Skeletal muscle cell (primary cell): Measurements from ENCODE around the gene MYRIP.
A peak's percentile ranks its signal among the peaks of the same experiment; 100 is the strongest.

Source experiments
- DNase-seq: peaks from one replicate; pipeline ENCODE4 v3.0.0-alpha.2; 2010; ENCODE audit warnings: low read depth
- H3K4me3 ChIP-seq: 2 replicates; pipeline ENCODE4 v1.5.1; 2011; ENCODE audit warnings: low read depth, mild to moderate bottlenecking, control low read depth, low read length, moderate library complexity

Gene MYRIP

GRCh38 chr3:39882111-39882510 is 72.7 kb downstream of the MYRIP start:
- no peak overlapping the region for H3K4me3 ChIP-seq
- DNase-seq = no peak

DNA sequence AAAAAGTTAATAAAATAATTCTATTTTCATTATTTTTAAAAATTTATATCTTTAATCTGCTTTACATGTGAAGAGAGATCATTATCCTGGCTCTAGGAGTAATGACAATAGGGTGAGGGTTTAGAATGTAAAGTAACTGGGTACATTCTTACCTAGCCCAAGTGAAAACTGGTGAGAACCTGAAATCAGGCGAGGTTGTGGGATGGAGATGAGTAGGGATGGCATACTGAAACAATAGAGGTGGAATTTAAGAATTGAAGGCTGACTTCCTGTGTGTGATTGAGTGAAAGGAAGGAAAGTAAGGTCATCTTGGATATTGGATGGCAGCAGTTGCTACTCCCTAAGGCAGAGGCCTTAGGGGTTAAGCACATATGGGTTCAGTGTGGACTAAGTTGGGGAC is 82.7 kb downstream of the MYRIP start:
- H3K4me3 ChIP-seq = no peak overlapping the region
- DNase-seq = no peak

- no peak for DNase-seq
- no peak overlapping the region for H3K4me3 ChIP-seq
Observed at GRCh38 chr3:39896184-39896583, 86.8 kb downstream of the MYRIP start.

DNA sequence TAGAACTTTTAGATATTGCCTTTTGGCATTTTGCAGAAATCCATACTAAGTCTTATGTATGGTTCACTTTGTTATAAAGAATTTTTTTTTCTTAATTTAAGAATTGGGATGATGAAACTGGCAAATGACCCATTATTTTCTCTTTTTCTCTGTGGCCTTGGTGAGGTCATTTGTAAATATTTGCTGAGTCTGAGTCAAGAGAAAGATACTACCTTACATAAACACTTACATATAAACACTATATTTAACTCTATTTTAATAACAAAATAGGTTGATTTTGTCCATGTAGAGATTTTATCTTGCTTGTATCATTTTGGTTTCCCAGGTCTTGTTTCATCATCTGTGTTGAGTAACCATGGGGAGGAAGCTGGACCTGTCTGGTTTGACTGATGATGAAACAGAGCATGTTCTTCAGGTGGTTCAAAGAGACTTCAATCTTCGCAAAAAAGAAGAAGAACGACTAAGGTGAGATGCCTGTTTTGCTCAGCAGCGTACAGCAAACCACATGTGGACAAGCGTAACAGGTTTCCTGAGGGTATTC is 91.1 kb downstream of the MYRIP start:
- no peak overlapping the region for H3K4me3 ChIP-seq
- no peak for DNase-seq

DNA sequence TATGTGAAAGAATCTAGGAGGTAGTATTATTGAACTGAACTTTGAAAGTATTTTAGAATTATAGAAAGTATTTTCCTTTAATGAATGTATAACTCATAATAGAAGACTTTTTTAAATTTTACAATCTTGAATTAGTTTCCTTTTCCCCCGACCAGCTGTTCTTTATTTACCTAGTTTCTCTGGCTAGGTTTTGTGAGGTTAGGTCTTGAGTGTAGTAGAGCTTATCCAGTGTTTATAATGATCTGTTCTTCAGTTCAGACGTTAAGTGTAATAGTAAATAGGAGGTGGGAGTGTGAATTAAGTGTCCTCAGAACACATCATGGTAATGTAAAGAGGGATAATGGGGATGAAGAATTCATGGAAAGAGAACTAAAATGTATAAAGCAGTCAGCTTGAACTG is 93.8 kb downstream of the MYRIP start:
- H3K4me3 ChIP-seq = no peak overlapping the region
- no peak for DNase-seq

- no peak for DNase-seq
- H3K4me3 ChIP-seq = no peak overlapping the region
Observed at GRCh38 chr3:39905788-39906187, 96.4 kb downstream of the MYRIP start.

DNA sequence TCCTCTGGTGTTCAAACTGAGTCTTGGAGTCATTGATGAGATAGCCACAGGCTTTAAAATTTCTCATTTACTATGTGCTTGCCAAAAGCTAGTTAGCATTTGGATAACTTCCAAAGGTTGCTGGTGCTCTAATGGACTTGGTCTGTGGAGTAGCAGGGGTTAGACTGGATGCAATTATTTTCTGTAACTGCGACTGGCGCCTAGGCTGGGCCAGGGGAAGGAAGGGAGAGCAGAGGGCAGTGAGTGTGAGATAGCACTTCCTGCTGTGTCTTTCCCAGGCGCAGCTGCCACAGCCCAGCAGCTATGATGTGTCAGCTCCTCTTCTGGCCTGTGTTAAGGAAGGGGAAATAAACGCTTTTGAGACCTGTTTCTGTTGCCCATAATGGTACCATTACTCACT is 98.6 kb downstream of the MYRIP start:
- H3K4me3 ChIP-seq = no peak overlapping the region
- DNase-seq = peak; percentile 16

DNA sequence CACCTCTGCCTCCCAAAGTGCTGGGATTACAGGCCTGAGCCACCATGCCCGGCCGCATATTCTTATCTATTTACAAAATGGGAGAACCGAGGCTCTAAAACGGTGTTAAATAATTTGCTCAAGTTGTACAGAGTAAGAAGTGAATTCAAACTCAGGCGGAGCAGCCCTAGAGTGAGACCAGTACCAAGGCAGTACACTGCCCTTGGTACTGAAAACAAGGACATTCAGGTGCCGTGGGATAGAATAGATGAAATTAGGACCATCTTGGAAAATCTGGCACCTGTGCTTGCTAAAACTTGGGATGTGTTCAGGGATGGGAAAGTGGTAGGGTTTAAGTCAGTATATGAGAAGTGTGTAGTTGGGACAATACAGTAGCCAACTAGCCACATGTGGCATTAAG is 100.7 kb downstream of the MYRIP start:
- DNase-seq = no peak
- no peak overlapping the region for H3K4me3 ChIP-seq

- no peak overlapping the region for H3K4me3 ChIP-seq
- no peak for DNase-seq
Observed at GRCh38 chr3:39910826-39911464, 101.5 kb downstream of the MYRIP start.

DNA sequence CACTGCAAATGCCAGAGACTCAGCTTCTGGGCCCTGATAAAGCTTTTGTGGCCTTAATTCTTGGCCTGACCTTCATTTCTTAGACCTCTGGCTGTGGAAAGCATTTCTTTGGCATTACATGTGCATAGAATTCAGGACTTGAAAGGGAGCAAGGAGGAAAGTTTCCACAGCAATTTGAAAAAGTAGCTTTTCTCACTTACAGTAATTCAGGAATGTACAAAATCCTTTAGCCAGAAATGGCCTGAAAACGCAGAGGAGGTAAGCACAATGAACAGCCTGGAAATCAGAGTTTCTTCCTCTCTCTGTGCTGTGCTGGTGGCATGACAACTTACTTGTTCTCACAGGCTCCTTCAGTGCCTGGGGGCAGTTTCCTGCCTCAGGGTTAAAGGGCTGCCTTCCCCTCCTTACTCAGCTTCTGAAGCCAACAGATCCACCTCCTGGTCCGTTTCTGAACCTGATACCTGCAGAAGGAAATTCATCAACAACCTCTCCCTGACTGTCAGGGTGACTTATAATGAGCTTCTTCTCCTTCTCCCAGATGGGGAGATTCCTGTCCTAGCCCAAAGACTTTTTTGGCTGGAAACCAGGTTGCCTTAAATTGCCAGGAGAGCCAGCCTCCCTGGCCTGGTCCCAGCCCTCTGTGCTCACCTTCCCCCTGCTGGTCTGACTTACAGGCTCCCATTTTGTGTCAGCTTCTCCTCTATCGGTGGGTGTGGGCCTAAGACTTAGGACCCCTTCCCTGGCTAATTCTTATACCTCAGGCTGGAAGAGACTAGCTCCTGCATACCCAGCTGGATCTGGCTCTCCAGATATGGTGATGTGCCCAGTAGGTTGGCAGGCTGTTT is 102.3 kb downstream of the MYRIP start:
- H3K4me3 ChIP-seq = no peak overlapping the region
- no peak for DNase-seq

- no peak overlapping the region for H3K4me3 ChIP-seq
- DNase-seq = no peak
Observed at GRCh38 chr3:39915027-39915426, 105.6 kb downstream of the MYRIP start.

DNA sequence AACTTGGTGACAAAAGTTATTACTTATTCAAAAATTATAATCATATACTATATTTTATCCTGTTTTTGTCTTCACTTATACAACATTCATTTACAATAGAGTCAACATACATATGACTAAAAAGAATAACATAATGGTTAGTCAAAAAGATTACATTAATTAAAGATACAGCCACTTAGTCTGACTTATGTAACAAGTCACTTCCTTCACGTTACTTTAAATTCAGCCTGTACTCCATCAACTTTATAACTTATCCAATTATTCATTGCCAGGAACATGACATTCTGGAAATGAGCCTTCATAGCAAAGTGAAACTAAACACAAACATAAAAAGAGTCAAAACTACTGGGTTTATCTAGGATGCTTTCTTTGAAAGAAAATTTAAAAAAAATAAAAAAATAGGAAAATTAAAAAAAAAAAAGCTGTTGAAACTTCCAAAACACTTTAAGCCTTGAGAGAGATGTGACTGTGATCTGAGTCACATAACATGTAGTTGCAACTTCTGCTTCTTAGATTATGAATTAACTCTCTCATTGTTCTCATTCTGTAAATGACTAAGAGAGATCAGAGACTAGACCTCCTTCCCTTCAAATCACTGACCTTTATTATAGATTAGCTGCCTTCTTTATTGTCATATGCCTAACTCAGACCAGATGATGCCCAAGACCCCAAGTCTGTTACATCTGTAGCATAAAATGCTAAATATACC is 107.8 kb downstream of the MYRIP start:
- DNase-seq = no peak

GRCh38 chr3:39919281-39919680 is 109.9 kb downstream of the MYRIP start:
- no peak overlapping the region for H3K4me3 ChIP-seq
- no peak for DNase-seq

More for the DNA sequence above, 107.8 kb downstream of the MYRIP start:
- no peak overlapping the region for H3K4me3 ChIP-seq

GRCh38 chr3:39920271-39920670 is 110.9 kb downstream of the MYRIP start:
- no peak for DNase-seq

GRCh38 chr3:39927479-39927878 is 118.1 kb downstream of the MYRIP start:
- no peak for DNase-seq
- no peak overlapping the region for H3K4me3 ChIP-seq

More at GRCh38 chr3:39920271-39920670, 110.9 kb downstream of the MYRIP start:
- no peak overlapping the region for H3K4me3 ChIP-seq

- H3K4me3 ChIP-seq = no peak overlapping the region
- no peak for DNase-seq
Observed at GRCh38 chr3:39933986-39934693, 124.7 kb downstream of the MYRIP start.

DNA sequence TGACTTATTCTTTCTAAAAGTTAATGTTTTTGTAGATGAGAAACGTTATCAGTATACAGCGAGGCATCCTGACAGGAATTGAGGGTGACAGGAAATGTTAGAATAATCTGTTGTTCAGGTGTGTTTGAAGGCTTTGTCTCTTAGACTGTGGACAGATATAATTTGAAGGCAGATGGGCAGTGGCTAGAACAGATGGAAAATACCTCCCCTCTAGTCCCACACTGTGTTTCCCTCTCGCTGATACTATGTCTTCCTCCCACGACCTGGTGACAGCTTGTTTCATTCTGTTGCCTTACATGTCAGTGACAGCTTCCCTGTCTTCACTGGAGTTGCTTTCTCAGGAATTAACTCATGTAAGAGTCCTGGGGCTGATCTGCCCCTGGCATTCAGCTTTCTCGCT is 125.3 kb downstream of the MYRIP start:
- DNase-seq = no peak
- no peak overlapping the region for H3K4me3 ChIP-seq

- no peak for DNase-seq
- no peak overlapping the region for H3K4me3 ChIP-seq
Observed at GRCh38 chr3:39935261-39935660, 125.9 kb downstream of the MYRIP start.

DNA sequence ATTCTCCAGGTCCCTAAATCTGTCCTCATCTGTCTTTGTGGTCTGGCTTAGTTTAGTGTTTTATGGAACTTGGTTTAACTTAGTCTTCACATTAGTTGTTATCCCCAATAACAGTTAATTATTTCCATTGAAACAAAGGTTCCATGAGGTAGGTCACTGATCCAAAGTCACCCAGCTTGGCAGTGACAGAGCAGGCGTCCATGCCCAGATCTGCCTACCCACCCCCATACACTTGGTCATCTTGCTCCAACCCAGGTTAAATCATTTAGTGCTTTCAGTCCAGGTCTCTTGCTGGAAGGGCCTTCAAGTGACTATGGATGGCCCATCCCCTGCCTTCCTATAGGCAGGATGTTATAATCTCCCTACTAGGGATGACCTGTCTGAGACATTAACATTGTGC is 127.4 kb downstream of the MYRIP start:
- no peak for DNase-seq
- H3K4me3 ChIP-seq = no peak overlapping the region

GRCh38 chr3:39937315-39937714 is 127.9 kb downstream of the MYRIP start:
- no peak for DNase-seq

More at GRCh38 chr3:39937315-39937714, 127.9 kb downstream of the MYRIP start:
- H3K4me3 ChIP-seq = no peak overlapping the region
